Activated CD4-positive, alpha-beta T cell treated with anti-CD3 and anti-CD28 coated beads, Interleukin-2, Interleukin-4, amounts not matched to agents 100 ng/mL and 50 ng/mL, durations not matched to agents 16 hours and 8 hours (primary cell): ENCODE measurements around the gene BTAF1.
"Not testable (repeated sequence)": the region's sequence is repeated elsewhere in the genome, so short reads cannot be mapped to it uniquely, and the experiment has no call there.

Experiments
- DNase-seq: peaks from one replicate; pipeline ENCODE4 v3.0.0-alpha.2; 2020; ENCODE audit warnings: low spot score

Gene BTAF1

DNA sequence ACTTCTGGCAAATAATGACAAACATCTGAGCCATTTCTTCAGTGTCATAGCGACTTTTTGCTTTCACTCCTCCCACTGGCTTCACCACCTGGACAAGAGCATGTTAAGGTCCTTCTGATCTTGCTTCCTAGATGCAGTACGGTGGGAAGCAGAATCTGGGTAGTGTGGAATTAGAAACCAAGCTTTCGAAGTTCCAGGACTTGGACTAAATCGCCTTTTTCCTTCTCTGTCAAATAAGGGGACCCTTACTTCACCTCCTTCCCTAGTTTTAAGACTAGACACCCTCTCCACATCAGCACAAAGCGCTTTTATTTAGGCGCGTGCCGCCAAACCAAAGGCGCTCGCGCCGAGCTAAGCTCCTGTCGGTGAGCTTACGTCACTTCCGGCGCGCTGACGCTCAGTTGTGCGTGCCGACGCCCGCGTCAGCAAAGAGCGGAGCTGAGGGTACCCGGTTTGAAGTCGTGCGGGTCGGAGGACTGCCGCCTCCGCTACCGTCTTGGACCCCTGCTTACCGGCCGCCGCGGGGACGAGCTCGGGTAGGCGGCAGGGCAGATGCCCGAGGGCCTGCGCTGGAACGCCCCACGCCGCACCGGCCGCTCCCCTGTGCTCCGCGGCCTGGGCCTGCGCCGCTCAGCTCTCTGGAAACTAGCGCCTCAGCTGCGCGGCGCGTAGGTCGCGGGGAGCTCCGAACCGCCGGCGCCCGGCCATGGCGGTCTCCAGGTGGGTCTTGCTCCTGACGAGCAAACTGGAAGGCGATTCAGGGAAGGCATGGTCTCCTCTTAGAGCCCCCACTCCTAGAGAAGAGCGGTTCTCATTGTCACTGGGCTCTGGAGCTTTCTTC is at the start of gene BTAF1:
TSS of gene BTAF1 (plus strand) at position 400 of the 841 bp plus-strand sequence. CDS start at position 707, 307 bp downstream.
- DNase-seq = peak; percentile 94

DNA sequence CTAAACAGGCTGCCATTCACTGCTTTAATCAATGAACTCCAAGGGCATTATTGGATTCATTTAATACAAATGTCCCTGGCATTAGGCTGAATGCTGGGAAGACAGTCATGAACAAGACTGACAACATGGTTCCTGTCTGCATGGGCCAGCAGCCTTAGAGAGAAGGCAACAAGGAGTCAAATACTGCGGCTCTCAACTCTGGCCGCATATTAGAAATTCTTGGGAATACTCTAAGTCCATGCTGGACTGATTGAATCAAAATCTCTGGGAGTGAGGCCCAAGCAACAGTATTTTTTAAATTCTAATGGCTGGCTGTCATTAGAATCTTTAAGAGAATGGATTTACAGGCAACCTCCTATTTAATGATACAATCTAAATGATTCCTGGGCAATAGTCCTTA is 48.4 kb upstream of the BTAF1 start:
- no peak for DNase-seq

GRCh38 chr10:91875779-91876178 is 47.8 kb upstream of the BTAF1 start:
- no peak for DNase-seq

DNA sequence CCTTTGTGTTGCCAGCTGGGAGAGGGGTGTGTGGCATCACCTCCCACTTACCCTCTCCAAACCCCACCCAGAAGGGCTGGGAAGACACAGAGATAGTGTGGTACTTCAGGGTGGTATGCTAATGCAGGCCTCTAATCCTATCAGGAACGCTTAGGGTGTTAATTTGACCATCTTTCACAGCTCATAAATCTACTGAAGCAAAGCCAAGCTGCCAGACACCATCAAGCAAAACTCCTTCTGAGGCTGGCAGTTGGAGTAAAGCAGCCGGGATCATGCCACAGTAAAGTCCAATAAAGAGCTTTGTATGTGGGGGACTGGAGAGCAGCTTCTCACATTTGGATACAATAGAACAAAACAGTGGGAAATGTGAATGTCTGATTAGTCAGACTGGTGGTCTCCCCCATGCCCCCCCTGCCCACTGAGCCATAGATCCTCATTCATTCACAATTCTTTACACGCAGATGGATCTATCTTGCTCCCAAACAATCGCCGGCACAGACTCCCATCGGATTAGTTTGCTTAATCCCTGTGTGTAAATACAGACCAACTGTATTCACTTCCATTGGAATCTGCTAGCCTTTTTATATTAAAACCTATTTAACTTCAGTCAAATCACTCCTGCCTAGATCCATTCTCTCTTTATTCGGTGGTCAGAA is 43.9 kb upstream of the BTAF1 start:
- DNase-seq = no peak

- no peak for DNase-seq
Observed at GRCh38 chr10:91880310-91880709, 43.3 kb upstream of the BTAF1 start.

- no peak for DNase-seq
Observed at GRCh38 chr10:91883549-91884444, 39.8 kb upstream of the BTAF1 start.

- DNase-seq = no peak
Observed at GRCh38 chr10:91884536-91884935, 39.0 kb upstream of the BTAF1 start.

DNA sequence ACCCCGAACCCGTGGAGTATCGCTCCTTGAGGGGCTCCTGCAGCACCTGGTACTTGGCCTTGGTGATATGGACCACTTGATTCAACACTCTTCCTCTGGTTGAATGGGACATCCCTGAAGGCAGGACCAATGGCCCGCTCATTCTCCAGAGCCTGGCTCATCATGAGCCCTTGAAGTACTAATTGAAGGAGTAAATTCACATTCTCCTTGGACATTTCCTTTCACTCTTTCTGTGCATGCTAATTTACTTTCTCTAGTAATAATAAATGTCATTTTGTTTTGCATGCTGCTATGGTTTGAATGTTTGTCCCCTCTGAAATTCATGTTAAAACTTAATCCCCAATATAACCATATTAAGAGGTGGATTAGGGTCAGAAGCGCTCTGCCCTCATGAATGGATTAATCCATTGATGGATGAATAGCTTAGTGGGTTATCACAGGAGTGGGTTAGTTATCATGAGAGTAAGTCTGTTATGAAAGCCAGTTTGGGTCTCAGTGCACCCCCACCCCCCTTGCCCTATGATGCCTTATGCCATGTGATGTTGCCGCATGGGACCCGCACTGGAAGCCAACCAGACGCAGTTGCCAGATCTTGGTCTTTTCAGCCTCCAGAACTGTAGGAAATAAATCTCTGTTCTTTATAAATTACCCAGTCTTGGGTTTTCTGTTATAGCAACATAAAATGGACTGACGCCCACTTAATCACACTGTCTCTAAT is 38.0 kb upstream of the BTAF1 start:
- no peak for DNase-seq

- no peak for DNase-seq
Observed at GRCh38 chr10:91886954-91887271, 36.7 kb upstream of the BTAF1 start.

GRCh38 chr10:91887272-91888076 is 36.1 kb upstream of the BTAF1 start:
- DNase-seq = no peak

DNA sequence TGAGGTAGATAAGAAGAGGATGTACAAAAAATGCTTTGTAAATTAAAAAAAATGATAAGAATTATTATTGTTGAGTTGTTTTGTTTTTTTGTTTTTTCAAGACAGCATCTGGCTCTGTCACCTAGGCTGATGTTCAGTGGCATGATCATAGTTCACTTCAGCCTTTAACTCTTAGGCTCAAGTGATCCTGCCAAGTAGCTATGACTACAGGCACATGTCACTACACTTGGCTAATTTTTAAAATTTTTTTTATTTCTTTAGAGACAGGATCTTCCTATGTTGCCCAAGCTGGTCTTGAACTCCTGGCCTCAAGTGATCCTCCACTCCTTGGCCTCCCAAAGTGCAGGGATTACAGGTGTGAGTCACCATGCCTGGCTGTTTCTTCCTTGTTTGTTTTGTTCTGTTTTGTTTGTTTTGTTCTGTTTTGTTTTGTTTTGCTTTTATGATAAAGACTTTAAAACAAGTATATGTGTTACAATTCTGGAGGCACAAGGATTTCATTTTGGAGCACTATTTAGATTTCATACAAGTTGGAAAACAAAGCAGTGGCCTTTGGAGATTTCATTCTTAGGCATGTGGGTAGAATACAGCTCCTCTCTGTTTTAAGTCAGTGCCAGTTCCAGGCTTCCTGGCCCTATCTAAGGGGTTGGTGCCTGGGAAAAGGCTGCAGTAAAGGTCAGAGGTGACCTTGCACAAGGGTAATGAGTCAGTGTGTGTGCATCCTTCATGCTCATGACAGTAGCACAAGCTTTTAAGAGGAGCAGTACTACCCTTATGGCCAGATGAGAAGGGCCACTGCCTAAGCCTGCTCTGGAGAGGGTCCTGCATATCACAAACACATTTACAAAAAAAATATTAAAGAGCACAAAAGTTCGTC is 32.2 kb upstream of the BTAF1 start:
- DNase-seq = no peak

- no peak for DNase-seq
Observed at GRCh38 chr10:91893051-91893450, 30.5 kb upstream of the BTAF1 start.

DNA sequence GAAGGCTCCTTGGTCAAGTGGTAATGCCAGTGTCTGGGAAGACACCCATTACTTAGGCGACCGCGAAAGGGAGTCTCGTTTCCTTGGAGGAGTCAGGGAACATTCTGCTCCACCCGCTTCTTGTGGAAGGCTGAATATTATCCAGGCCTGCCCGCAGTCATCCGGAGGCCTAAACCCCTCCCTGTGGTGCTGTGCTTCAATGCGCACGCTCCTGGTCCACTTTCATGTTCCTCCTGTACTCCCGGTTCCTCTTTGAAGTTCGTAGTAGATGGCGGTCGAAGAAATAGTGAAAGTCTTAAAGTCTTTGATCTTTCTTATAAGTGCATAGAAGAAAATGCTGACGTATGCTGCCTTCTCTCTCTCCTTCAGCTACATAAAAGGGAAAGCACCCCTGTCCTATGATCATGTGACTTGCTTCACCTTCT is 29.3 kb upstream of the BTAF1 start:
- DNase-seq = not testable (repeated sequence)

GRCh38 chr10:91896212-91896756 is 27.3 kb upstream of the BTAF1 start:
- DNase-seq = no peak

DNA sequence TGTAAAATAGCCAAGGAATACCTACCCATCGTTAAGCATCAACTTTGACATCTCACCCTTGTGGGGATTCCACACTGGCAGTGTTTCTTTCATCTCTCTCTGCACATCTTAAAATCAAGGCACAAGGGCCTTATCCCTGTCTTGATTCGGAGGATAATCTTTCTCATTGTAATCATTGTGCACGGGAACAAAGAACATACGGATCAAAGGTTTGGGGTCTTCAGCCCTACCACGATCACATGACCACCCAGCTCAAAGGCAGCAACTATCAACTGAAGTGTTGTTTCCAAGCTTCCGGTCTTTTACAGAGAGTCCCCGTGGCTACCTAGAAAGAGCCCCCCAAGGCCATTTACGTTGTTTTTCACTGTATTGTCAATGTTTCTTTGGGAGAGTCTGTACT is 26.1 kb upstream of the BTAF1 start:
- DNase-seq = no peak

- DNase-seq = peak; percentile 85
Observed at GRCh38 chr10:91901784-91902677, 21.5 kb upstream of the BTAF1 start.

DNA sequence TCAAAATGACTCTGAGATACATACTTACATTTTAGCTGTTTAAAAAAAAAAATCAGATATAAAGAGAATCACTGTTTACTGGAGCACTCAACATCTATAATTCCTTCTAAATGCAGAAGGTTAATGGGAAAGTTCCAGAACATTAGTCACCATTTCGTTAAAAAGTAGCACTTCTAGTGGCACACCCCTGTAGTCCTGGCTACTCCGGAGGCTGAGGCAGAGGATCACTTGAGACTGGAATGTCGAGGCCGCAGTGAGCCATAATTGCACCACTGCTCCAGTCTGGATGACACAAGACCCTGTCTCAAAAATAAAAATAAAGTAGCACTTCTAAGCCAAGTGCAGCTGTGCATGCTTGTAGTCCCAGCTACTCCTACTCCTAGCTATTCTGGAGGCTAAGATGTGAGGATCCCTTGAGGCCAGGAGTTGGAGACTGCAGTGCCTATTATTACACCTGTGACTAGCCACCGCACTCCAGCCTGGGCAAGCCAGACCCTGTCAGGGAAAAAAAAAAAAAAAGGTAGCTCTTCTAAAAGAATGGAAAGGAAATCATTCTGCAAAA is 16.5 kb upstream of the BTAF1 start:
- no peak for DNase-seq

DNA sequence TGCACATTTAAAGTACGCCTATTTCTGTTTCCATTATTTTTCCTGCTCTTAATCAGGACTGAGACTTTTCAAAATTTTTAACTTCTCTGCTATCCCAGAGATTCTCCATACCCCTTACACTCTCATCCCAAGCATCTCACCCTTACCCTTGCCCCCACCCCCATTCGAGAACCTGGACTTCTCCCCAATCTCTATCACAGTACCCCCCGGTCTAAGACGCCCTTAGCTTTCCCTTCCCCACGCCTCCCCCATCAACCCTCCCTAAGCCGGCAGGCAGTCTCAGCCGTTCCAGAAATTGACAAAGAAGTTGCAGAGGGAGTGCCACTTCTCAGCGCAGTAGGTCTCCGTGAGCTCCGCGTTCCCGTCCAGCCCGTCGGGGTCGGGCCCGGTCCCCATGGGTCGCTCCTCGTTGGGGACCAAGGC is 15.6 kb upstream of the BTAF1 start:
- no peak for DNase-seq
